ENCODE results near the gene BTRC. TPM values are rescaled to one million over a fixed set of nuclear protein-coding genes. Genes with fewer than 3 reads are reported as not detected.
A peak's percentile ranks its signal among the peaks of the same experiment; 100 is the strongest.

Gene BTRC
- polyA plus RNA-seq, 5 donors = 22.7 to 26.1 (median 25.7) TPM

- DNase-seq = no peak
Measured at GRCh38 chr10:101566333-101567164, 212.6 kb downstream of the BTRC start.

GRCh38 chr10:101567165-101568006 is 213.4 kb downstream of the BTRC start:
- no peak for DNase-seq

- no peak for DNase-seq
Measured at GRCh38 chr10:101568054-101568745, 214.2 kb downstream of the BTRC start.

GRCh38 chr10:101569323-101569621 is 215.3 kb downstream of the BTRC start:
- DNase-seq = no peak

DNA sequence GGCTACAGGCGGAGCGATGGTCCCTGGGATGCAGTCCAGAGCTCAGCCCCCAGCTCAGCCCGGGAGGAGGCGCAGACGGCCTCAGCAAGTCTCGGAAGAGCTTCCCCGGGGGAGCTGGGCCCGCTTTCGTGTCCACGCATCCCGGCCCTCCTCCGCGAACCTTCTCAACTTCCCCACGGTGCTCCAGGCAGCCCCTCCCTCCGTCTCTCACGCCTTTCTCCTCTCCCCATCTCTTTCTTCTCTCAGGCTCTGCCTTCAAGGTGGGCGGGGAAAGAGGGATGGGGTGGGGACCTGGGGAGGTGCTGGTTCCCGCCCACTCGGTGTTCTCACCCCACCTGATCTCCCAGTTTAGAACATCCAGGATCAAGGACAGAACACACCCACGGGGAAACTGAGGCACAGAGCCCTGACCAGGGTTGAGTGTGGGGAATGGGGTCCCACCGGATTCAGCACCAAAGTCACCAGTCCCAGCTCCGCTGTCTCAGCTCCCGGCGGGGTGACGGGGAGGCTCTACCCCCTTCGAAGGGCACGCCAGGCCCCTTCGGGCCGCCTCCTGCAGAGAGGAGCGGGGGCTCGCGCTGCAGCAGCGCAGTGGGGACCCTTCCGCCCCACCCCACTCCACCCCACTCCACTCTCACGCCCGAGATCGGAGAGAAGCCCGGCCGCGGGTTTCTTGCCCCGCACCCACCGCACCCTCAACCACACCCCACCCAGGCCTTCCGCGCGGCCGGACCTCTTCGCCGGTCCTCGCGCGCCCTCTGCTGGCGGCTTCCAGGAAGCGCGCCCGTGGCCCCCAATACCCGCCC is 215.9 kb downstream of the BTRC start:
- DNase-seq = peak; percentile 65 to 74

GRCh38 chr10:101570428-101571270 is 216.7 kb downstream of the BTRC start:
- DNase-seq = no peak

- no peak for DNase-seq
Measured at GRCh38 chr10:101571271-101571925, 217.4 kb downstream of the BTRC start.

GRCh38 chr10:101572126-101572525 is 218.2 kb downstream of the BTRC start:
- no peak for DNase-seq

GRCh38 chr10:101572785-101573184 is 218.8 kb downstream of the BTRC start:
- DNase-seq = no peak

- DNase-seq = no peak
Measured at GRCh38 chr10:101573885-101574753, 220.2 kb downstream of the BTRC start.

- DNase-seq = no peak
Measured at GRCh38 chr10:101575091-101575490, 221.1 kb downstream of the BTRC start.

DNA sequence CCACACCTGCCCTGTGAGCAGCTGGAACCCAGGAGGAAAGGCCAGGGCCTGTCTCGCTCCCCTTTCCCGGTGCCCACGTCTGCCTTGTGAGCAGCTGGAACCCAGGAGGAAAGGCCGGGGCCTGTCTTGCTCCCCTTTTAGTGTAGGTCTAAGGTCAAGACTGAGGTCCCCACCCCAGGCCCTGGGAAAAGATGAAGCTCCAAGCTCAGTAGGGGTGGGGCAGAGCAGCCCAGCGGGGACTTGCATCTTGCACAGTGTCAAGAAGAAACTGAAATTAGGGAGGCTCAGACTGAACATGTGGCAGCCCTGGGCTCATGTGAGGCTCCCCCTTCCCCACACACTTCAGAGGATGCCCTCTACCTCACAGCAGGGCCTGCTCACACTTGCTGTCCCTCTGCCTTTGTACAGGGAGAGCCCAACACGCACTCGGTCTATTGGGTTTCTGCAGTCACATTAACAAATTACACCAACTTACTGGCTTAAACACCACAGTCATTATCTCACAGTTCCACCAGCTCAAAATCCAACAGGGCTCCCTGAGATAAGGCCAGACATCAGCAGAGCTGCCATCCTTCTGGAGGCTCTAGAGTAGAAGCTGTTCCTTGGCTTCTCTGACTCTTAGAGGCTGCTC is 221.7 kb downstream of the BTRC start:
- DNase-seq = no peak

DNA sequence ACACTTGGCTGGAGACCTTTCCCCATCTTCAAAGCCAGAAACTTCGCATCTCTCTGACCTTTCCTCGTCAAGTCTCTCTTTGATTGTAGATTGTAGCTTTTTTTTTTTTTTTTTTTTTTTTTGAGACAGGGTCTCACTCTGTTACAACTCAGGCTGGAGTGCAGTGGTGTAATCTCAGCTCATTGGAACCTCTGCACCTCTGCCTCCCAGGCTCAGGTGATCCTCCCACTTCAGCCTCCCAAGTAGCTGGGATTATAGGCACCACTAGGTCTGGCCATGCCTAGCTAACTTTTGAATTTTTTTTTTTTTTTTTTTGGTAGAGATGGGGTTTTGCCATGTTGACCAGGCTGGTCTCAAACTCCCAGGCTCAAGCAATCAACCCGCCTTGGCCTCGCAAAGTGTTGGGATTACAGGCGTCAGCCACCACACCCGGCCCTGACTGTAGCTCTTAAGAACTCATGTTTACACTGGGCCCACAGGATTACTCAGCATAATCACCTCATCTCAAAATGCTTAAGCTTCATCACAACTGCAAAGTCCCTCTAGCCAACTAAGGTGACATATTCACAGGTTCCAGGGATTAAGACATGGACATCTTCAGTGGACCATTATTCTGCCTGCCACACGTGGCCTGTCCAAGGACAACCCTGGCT is 222.4 kb downstream of the BTRC start:
- DNase-seq = no peak

DNA sequence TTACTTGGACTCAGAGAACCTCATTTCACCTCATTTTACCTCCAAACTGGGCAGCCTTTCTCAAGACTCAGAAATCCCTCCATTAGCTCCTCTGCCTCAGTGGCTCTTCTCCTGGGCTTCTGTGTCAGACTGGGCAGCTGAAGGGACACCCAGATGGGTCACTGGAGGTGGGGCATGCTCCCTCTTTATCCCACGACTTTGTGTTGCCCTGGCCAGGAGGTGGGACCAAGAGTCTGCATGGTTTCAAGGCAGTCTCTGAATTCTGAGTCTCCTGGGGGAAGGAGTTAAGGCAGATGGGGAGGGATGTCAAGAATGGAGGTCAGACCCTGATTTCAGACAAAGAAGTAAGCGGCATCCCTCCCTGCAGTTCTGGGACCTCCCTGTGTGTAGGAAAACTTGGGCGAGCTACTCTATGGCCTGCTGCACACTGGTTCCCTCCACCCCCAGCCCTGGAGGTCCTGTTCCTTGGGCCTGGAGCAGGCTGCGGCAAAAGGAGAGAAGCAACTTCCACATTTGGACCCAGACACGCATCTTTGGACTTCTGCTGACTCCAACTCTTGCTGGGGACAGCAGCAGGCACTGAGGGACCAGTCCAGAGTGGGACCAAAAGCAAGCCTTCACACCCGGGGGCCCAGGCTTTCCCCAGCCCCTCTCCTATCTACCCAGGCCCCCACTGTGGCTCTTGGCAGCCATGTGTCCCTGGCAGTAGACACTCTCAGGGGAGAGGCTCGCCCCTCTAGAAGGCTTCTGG is 223.3 kb downstream of the BTRC start:
- DNase-seq = no peak

DNA sequence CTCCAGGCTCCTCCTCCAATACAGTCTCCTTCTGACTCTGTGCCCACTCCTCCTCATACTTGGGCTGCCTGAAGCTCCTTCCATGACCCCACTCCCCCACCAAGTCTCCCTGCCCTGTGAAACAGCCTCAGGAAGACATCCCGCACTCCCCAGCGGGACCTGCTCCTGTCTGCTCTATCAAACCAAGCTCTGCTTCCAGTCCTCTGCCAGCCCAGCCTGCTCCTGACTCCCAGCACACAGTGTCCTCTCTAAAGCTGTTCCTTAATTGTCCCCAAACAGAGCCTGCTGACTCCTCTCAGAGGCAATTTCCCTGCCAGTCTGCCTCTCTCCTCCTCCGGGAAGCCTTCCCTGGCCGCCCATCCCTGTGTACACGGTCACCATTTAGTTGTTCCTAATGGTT is 224.2 kb downstream of the BTRC start:
- no peak for DNase-seq

GRCh38 chr10:101578803-101579515 is 225.0 kb downstream of the BTRC start:
- no peak for DNase-seq

DNA sequence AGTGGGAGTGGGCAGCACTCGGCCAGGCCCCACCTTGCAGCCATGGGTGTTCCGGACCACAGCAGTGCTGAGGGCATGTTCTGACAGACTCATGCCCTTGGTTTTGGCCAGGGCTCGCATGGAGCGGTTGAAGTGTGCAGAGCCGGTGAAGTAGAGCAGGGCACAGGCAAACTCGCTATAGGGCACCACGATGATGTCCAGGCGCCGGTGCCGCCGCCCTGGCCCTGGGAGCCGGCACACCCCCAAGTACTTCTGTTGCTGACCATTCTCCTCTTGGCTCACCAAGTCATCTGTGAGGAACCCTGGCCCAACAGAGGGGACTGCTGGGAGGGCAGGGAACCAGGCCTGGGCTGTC is 225.5 kb downstream of the BTRC start:
- no peak for DNase-seq

Data from right lung (tissue), 5 donors.